GM12875 (cell line): ENCODE results near the gene IGFBP5.

Source experiments
- H3K4me3 ChIP-seq: one replicate; pipeline ENCODE4 v1.5.1; 2011; ENCODE audit warnings: low read depth, low read length, control low read depth
- CTCF ChIP-seq: IDR thresholded peaks from 2 replicates; pipeline ENCODE4 v1.5.1; 2011; ENCODE audit warnings: low read depth, mild to moderate bottlenecking, control low read depth, inconsistent platforms, low read length, moderate library complexity, borderline replicate concordance; ENCODE audit not compliant: insufficient read depth

IGFBP5 gene

DNA sequence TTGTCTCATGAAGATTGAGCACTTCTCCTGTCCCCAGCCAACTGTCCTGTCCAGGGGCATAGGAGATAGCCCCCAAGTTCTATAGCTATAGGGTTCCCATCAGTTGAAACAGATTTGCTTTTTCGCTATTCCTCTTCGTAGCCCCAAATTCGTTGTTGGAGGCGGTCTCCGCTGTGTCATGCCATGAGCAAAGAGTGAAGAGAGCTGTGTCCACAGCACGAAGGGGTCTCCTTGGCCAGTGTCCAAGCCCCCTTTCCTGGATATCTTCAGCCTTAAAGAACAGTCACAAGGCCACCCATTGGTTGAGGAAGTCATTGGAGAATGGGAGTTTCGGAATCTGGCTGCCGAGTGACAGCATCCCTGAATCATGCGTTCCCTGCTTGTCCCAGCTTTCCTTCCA is 21.0 kb downstream of the IGFBP5 start:
- H3K4me3 ChIP-seq, result no peak overlapping the region
- no peak for TF ChIP-seq CTCF

DNA sequence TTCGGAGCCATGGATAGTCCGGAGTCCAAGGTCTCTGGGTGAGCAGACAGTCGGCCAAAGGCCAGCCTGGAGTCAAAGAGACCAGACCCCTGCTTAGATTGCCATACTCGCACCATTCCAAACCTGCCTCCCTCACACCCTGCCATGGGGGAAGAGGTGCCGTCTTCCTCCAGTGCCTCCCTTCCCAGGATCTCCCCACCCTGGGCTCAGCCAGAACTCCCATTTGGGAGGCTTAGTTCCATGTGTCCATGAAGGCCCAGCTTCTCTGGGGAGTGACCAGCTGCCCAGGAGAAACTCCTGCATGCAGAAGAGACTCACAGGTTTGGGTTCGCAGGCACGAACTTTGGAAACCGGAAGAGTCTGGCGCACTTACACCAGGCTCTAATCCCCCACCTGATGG is 21.7 kb downstream of the IGFBP5 start:
- no peak for TF ChIP-seq CTCF
- no peak overlapping the region for H3K4me3 ChIP-seq

DNA sequence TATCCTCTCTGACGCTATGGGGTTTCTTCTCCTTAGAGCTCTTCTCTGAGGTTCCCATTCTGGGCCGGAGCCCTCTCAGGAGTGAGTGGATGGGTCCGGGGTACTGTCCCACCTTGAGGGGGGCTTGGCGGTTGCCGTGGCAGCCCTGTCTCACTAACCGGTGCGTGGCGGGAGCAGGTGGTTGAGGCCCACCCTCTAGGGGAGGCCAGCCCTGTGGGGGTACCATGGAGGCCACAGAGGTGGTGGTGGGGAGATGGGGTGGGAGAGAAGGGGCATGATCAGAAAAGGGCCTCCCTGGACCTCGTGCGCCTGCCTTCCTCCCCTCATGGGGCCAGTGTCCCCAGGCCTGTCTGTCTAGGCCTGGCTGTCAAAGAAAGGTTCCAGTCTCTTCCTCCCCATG is 22.3 kb downstream of the IGFBP5 start:
- no peak for TF ChIP-seq CTCF
- H3K4me3 ChIP-seq, result no peak overlapping the region

DNA sequence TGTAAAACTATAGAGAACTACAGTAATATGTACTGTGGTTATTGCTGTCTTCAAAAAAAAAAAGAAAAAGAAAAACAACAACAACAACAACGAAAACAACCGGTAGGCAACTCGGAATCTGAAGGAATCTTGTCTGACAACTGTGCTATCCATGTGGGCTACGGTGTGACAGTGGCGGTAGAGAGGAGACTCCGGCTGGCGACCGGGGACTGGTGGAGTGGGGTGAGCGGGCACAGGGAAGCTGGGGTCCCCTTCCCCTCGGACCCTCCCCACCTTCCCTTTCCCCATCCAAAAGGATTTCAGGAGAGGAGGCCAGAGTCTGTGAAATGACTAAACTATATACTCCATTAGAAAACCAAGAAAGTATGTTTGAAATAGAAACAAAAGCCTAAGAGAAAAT is 22.9 kb downstream of the IGFBP5 start:
- no peak overlapping the region for H3K4me3 ChIP-seq
- TF ChIP-seq CTCF, result no peak

DNA sequence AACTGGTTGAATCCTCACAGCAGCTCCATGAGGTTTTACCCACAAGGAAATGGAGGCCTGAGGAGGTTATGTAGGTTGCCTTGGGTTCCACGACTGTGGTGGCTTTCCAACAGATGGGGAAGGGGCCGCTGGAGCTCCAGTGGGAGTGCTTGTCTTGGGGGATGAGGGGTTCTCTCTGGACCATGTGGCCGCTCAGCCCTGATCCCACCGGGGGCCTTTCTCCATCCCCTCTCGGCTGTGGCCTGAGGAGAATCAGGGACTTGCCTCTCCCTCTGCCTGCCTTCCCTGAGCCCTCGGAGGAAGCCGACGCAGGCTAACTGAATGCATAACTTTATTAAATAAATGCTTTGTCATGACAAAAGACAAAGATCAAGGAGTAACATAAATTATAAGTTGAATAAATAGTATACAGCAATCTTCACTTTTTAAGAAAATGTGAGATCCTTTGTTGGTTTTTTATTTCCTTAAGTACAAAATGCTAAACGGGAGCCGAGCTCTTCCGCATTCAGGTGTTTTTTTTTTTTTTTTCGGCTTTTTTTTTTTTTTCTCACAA is 23.5 kb downstream of the IGFBP5 start:
- H3K4me3 ChIP-seq, result no peak overlapping the region
- TF ChIP-seq CTCF, result no peak

- TF ChIP-seq CTCF, result no peak
Observed at GRCh38 chr2:216671081-216671411, 24.3 kb downstream of the IGFBP5 start.

DNA sequence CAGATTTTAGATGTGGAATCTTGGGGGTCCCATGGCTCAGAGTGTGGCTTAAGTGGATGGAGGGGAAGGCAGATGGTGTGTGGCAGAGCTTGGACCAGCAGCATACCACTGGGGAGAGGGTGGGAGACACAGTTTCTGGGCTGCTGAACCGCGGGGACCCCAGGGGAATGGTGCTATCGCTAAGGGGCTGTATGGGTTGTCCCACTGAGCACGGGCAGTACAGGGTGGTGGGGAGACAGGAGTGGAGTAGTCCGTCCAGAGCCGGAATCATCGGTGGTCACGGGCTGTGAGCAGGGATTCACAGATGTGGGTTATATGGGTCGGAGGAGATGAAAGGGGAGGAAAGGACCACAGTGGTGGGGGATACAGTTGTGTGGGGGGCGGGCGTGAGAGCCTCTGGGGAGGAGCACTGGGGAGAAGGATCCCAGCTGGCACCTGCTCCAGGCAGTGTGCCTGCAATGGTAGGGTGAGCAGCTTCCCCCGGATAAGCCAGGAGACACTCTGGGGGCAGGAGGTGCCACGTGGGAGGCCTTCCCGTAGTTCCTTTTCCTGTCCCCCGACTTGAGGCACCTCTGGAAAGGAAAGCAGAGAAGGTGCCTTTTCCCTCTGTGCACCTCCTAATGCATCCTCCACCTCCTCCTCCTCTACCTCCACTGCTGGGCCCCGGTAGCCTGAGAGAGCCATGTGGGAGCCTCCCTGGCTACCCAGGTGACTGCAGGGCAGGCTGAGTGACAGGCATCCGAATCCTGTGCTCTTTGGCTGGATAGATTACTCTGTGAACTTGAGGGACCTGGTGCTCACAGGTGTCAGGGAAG is 24.9 kb downstream of the IGFBP5 start:
- H3K4me3 ChIP-seq, result no peak overlapping the region
- no peak for TF ChIP-seq CTCF

More at GRCh38 chr2:216671081-216671411, 24.3 kb downstream of the IGFBP5 start:
- no peak overlapping the region for H3K4me3 ChIP-seq
